AG10803 (cell line): Measurements from ENCODE around the gene SLC16A6.
A peak's percentile ranks its signal among the peaks of the same experiment; 100 is the strongest.

Source experiments
- DNase-seq: peaks from one replicate; pipeline ENCODE4 v3.0.0; 2010; ENCODE audit warnings: low read depth
- H3K4me3 ChIP-seq: 2 replicates; pipeline ENCODE4 v1.5.1; 2011; ENCODE audit warnings: mild to moderate bottlenecking, low read length, control low read depth
- TF ChIP-seq, protein P1 (sequence below): conservative IDR thresholded peaks from 2 replicates; pipeline ENCODE4 v1.5.1; 2011; ENCODE audit warnings: mild to moderate bottlenecking, low read length, control low read depth, inconsistent platforms

The SLC16A6 gene

DNA sequence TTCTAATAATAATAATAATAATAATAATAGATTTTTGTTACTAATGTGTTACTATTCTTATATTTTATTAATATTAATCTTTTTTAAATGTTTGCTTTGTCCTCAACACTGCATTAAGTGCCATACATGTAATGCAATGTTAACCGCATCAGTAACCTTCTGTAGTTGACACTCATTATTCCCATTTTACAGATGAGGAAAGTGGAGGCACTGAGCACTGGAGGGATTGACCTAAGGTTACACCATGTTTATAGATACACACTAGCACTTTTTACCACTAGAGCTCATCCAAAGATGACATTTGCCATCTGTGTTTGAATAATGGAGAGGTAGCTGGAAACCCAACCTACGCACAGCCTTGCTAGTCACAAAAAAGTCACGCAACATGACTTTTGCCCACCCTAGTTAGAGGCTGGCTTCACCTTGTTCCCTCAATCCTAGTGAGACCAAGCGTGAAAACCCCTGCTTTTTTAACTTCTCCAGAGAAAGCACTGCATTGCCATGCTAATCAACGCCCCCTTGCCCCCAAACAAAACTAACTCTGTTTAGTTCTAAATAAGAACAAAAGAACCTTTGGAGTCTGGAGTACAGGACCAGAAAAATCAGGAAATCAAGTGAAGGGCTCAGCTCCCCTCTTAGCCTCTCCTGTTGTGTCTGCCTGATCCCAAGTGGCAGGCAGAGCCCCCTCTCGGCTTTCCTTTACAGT, 2.7 kb upstream of the SLC16A6 start:
- no peak overlapping the region for H3K4me3 ChIP-seq
- TF ChIP-seq, protein P1, sequence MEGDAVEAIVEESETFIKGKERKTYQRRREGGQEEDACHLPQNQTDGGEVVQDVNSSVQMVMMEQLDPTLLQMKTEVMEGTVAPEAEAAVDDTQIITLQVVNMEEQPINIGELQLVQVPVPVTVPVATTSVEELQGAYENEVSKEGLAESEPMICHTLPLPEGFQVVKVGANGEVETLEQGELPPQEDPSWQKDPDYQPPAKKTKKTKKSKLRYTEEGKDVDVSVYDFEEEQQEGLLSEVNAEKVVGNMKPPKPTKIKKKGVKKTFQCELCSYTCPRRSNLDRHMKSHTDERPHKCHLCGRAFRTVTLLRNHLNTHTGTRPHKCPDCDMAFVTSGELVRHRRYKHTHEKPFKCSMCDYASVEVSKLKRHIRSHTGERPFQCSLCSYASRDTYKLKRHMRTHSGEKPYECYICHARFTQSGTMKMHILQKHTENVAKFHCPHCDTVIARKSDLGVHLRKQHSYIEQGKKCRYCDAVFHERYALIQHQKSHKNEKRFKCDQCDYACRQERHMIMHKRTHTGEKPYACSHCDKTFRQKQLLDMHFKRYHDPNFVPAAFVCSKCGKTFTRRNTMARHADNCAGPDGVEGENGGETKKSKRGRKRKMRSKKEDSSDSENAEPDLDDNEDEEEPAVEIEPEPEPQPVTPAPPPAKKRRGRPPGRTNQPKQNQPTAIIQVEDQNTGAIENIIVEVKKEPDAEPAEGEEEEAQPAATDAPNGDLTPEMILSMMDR: no peak
- no peak for DNase-seq

DNA sequence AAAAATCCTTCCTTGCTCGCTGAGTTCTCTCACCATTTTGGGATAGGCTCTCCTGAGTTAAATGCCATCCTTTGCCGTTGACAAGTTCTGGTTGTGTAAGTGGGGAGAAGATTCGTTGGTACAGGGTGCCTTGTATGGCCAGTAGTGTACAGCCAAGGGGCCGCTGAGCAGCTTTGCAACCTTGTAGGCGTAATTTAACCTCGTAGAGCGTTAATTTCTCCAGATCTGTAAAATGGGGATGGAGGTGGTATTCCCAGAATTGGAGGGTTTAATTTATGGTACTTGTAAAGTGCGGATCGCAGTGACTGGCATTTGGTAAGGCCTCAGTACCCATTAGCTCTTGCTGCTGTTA, 1.7 kb upstream of the SLC16A6 start:
- TF ChIP-seq, protein P1: no peak
- no peak overlapping the region for H3K4me3 ChIP-seq
- DNase-seq: no peak

DNA sequence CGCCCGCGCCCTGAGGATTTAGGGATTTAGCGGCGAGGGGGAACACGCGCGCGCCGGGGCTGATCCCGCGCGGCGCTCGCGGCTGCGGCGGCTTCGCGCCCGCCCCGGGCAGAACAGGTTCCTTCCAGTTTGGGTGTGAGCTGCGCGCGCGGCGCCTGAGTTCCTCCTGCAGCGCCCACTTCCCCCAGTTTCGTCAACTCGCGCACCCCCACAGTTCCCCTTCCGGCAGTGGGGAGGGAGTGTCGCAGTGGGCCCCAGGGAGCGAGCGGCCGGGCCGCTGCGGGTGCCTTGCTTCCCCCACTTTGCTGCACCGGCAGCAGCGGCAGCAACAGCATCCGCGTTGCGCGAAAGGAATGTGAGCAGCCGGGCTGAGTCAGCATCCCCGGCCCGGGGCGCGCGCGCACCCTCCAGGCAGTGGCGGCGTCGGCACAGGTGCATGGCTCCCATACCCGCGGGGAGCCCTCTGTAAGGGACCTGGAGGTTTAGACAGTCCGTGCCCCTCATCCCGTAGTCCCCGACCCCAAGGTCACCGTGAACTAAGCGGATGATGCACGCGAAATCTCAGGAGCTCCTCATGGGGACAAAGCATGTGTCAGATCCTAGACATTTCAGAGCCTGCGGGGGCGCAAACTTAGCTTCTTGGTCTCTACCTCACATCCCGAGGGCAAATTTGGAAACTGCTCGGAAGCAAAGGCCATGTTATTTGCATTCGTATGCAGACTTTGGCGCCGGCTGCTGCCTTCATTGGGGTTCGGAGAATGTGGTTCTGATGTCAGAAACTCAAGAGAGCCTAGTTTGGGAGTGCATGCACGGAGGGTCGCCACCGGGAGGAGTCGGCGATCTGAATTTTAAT, 1.1 kb upstream of the SLC16A6 start:
- TF ChIP-seq, protein P1: no peak
- DNase-seq: peak; percentile 53
- peak overlapping the region; percentile 66 for H3K4me3 ChIP-seq

DNA sequence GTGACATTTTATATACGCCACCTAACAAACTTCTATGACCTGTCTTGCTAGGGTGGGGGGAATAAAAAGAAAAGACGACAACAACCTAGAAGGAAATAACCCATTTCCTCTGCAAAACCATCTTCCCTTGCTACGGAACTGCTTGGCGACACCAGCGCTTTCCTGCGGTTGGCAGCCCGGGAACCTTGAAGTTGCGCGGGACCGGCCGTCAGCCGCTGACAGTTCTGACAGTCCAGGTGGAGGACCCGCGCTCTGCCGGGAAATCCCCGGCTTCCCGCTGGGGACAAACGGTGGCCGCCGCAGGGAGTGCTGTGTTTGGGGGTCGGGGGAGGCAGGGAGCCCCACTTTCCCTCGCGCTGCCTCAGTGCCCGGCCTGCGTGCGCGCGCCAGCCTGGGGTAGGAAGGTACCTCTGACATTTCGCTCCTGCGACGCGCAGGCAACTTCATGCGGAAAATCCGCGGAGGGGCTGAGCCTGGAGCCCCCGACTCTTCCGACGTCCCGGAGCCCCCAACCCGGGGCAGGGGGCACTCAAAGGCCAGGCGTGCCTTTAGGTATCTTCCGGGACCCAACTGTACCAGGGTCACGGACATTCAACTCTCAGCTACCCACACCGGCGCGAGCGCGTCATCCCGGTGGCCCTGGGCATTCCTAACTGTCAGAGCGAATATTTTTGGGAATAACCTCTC, 516 bp downstream of the SLC16A6 start:
- TF ChIP-seq, protein P1: no peak
- DNase-seq: no peak

DNA sequence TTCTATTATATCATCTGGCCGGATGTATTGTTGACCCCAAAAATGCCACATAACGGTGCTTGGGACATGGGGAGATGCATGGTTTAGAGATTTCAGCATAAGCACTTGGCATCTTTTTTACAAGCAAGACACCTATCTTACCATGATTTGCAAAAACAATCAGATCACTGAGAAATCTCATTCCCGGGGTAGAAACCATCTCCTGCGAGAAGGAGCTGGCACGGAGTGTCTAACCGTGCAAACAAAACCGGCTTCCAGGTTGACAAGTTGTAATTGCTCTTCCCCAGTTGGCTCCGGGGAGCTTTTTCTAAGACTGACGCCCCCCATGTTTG, 1.0 kb downstream of the SLC16A6 start:
- H3K4me3 ChIP-seq: no peak overlapping the region
- TF ChIP-seq, protein P1: no peak
- DNase-seq: no peak

More for the DNA sequence above, 516 bp downstream of the SLC16A6 start:
- peak overlapping the region; percentile 7; the same call in 1 of the 2 replicates for H3K4me3 ChIP-seq

GRCh38 chr17:68289473-68289872, 1.5 kb downstream of the SLC16A6 start:
- no peak overlapping the region for H3K4me3 ChIP-seq
- TF ChIP-seq, protein P1: no peak
- no peak for DNase-seq

DNA sequence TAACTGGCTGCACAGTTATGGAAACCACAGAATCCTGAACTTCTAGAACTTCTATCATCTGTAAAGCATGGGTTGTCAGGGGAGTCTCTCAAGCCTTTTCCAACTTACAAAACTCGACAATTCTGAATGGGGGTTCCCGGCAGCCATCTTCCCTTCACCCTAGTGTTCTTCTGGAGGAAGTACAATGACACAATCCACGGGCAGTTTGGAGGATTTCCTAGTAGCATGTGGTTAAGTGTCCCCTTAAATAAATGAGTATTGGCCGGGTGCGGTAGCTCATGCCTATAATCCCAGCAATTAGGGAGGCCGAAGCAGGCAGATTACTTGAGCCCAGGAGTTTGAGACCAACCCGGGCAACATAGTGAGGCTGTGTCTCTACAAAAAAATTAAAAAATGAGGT, 2.1 kb downstream of the SLC16A6 start:
- TF ChIP-seq, protein P1: no peak
- H3K4me3 ChIP-seq: no peak overlapping the region
- DNase-seq: no peak
